Measurements from ENCODE around the gene CEACAM20.

DNA sequence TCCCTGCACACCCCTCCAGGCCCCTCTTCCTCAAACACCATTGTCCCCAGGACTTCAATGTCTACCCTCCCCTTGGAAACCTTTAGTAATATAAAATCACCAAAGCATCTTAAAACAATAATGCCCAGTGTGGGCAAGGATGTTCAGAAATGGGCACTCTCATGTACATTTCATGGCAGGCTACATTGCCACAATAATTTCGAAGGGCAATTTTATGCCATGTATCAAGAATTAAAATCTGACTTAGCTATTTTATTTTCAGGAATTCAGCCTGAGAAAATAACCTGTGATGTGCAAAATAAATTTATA lies 48.0 kb upstream of the CEACAM20 start:
- TF ChIP-seq POLR2A (IDR thresholded peaks at IDR 0.05) (no peak), EP300 (IDR thresholded peaks at IDR 0.05; ENCODE audit: low read depth) (no peak)
